KOPT-K1 (cell line): ENCODE results near the gene INSR.
A peak's percentile ranks its signal among the peaks of the same experiment; 100 is the strongest.

Experiments
- H3K27ac ChIP-seq: fragments of 200-600 bp; sonication (generic); 2 replicates; pipeline ENCODE4 v1.5.1; 2016; ENCODE audit warnings: antibody characterized with exemption, mild to moderate bottlenecking, low read depth, low read length; ENCODE audit not compliant: poor library complexity, severe bottlenecking
- H3K36me3 ChIP-seq: fragments of 200-600 bp; sonication (generic); 2 replicates; pipeline ENCODE4 v1.5.1; 2017; ENCODE audit warnings: antibody characterized with exemption, mild to moderate bottlenecking, low read length, moderate library complexity; ENCODE audit not compliant: insufficient read depth
- H3K9me3 ChIP-seq: fragments of 200-600 bp; sonication (generic); 2 replicates; pipeline ENCODE4 v1.5.1; 2017; ENCODE audit warnings: antibody characterized with exemption, low read length, mild to moderate bottlenecking; ENCODE audit not compliant: insufficient read depth, poor library complexity, severe bottlenecking

The INSR gene

GRCh38 chr19:7293762-7294557 is at the start of gene INSR:
Gene INSR, minus strand, starts transcription at chr19:7294414. Its CDS starts 523 bp downstream, at chr19:7293891.
- Histone ChIP-seq H3K36me3 (no peaks in the 10 kb centered on the region), H3K9me3 (no peaks in the 10 kb centered on the region), H3K27ac (peak within 1 kb of the TSS; percentile 46)

GRCh38 chr19:7342143-7342542 is 47.9 kb upstream of the INSR start:
- no peaks in the 10 kb centered on the region for H3K9me3 ChIP-seq
- no peak overlapping the region for H3K27ac ChIP-seq
- no peaks in the 10 kb centered on the region for H3K36me3 ChIP-seq

- H3K27ac ChIP-seq: peak overlapping the region; percentile 41
- no peaks in the 10 kb centered on the region for H3K9me3 ChIP-seq
- H3K36me3 ChIP-seq: no peaks in the 10 kb centered on the region
Observed at GRCh38 chr19:7340959-7341837, 47.0 kb upstream of the INSR start.

- Histone ChIP-seq H3K36me3 (no peaks in the 10 kb centered on the region), H3K27ac (no peak overlapping the region), H3K9me3 (no peaks in the 10 kb centered on the region)
Observed at GRCh38 chr19:7337380-7338194, 43.4 kb upstream of the INSR start.

- Histone ChIP-seq H3K9me3 (no peaks in the 10 kb centered on the region), H3K27ac (no peak overlapping the region), H3K36me3 (no peaks in the 10 kb centered on the region)
Observed at GRCh38 chr19:7336321-7336973, 42.2 kb upstream of the INSR start.

GRCh38 chr19:7333198-7334118 is 39.2 kb upstream of the INSR start:
- Histone ChIP-seq H3K27ac (no peak overlapping the region), H3K9me3 (no peaks in the 10 kb centered on the region)

GRCh38 chr19:7331446-7331845 is 37.2 kb upstream of the INSR start:
- Histone ChIP-seq H3K36me3 (no peaks in the 10 kb centered on the region), H3K9me3 (no peaks in the 10 kb centered on the region), H3K27ac (no peak overlapping the region)

More at GRCh38 chr19:7333198-7334118, 39.2 kb upstream of the INSR start:
- H3K36me3 ChIP-seq: no peaks in the 10 kb centered on the region

GRCh38 chr19:7328647-7329046 is 34.4 kb upstream of the INSR start:
- H3K27ac ChIP-seq: no peak overlapping the region
- H3K9me3 ChIP-seq: peaks cover 6% of the 10 kb centered on the region

GRCh38 chr19:7327802-7328201 is 33.6 kb upstream of the INSR start:
- H3K36me3 ChIP-seq: no peaks in the 10 kb centered on the region
- peaks cover 6% of the 10 kb centered on the region for H3K9me3 ChIP-seq
- H3K27ac ChIP-seq: no peak overlapping the region

More at GRCh38 chr19:7328647-7329046, 34.4 kb upstream of the INSR start:
- H3K36me3 ChIP-seq: no peaks in the 10 kb centered on the region

- Histone ChIP-seq H3K27ac (no peak overlapping the region), H3K9me3 (peaks cover 6% of the 10 kb centered on the region), H3K36me3 (no peaks in the 10 kb centered on the region)
Observed at GRCh38 chr19:7326105-7326877, 32.1 kb upstream of the INSR start.

GRCh38 chr19:7318176-7318575 is 24.0 kb upstream of the INSR start:
- Histone ChIP-seq H3K9me3 (peaks cover 7% of the 10 kb centered on the region), H3K36me3 (no peaks in the 10 kb centered on the region), H3K27ac (no peak overlapping the region)

GRCh38 chr19:7312816-7313215 is 18.6 kb upstream of the INSR start:
- H3K9me3 ChIP-seq: peaks cover under 1% of the 10 kb centered on the region
- no peak overlapping the region for H3K27ac ChIP-seq
- no peaks in the 10 kb centered on the region for H3K36me3 ChIP-seq

- Histone ChIP-seq H3K27ac (no peak overlapping the region), H3K36me3 (no peaks in the 10 kb centered on the region), H3K9me3 (no peaks in the 10 kb centered on the region)
Observed at GRCh38 chr19:7311911-7312310, 17.7 kb upstream of the INSR start.
